Measurements from ENCODE around the gene WASHC2C. TPM values are rescaled to one million over a fixed set of nuclear protein-coding genes. Genes with fewer than 3 reads are reported as not detected.
"Not testable (repeated sequence)": the region's sequence is repeated elsewhere in the genome, so short reads cannot be mapped to it uniquely, and the experiment has no call there.

Gene WASHC2C
- polyA plus RNA-seq, 1 donor from 2014 or later: 26.3 TPM

- not testable (repeated sequence) for H3K9me3 ChIP-seq (ENCODE audit: low read length); H2AFZ ChIP-seq (ENCODE audit: low read depth, low read length); H3K4me2 ChIP-seq (ENCODE audit: low read length); H3K9me2 ChIP-seq (ENCODE audit: insufficient read depth, low read length); H3K27ac ChIP-seq (ENCODE audit: low read length); H4K20me1 ChIP-seq (ENCODE audit: insufficient read depth); H3K4me3 ChIP-seq (ENCODE audit: low read length); H3K27me3 ChIP-seq (ENCODE audit: insufficient read depth, low read depth, low read length); H3K79me2 ChIP-seq (replicated peaks; ENCODE audit: insufficient read depth, low read length); H3F3A ChIP-seq (ENCODE audit: insufficient read depth, low read length, poor library complexity, severe bottlenecking); H3K36me3 ChIP-seq (ENCODE audit: insufficient read depth, low read length); H3K9ac ChIP-seq (ENCODE audit: low read length)
Measured at GRCh38 chr10:45820107-45820830, 93.2 kb downstream of the WASHC2C start.

DNA sequence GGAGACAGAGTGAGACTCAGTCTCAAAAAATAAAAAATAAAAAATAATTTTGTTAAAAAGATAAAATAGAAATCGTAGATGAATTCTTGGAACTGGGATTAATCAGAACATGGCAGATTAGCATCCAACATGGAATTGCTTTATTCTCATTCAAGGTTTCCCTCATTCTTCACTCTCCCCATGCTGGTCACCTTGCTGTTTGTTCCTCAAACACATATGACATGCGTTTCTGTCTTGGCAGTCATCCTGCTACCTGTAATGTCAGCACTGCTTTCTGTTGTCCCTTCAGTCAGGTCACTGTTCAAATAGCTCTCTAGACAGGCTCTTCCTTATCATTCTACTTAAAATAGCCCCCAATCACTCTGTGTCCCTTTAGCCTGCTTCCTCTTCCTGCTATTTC, 95.9 kb downstream of the WASHC2C start:
- H3K79me2 ChIP-seq (replicated peaks; ENCODE audit: insufficient read depth, low read length); H3K9me2 ChIP-seq (ENCODE audit: insufficient read depth, low read length); H3K9ac ChIP-seq (ENCODE audit: low read length); H3K36me3 ChIP-seq (ENCODE audit: insufficient read depth, low read length); H3F3A ChIP-seq (ENCODE audit: insufficient read depth, low read length, poor library complexity, severe bottlenecking); H3K4me2 ChIP-seq (ENCODE audit: low read length); H3K27me3 ChIP-seq (ENCODE audit: insufficient read depth, low read depth, low read length); H3K27ac ChIP-seq (ENCODE audit: low read length); H3K4me3 ChIP-seq (ENCODE audit: low read length); H2AFZ ChIP-seq (ENCODE audit: low read depth, low read length); H3K9me3 ChIP-seq (ENCODE audit: low read length); H4K20me1 ChIP-seq (ENCODE audit: insufficient read depth): not testable (repeated sequence)

Small RNAs within 50 kb of the gene (small RNA-seq; reads per million reads assigned to genes)
- gene AC012044.1: 0 reads per million in 3 experiments

Other genes with a start within 250 kb of the WASHC2C start
- 8.3 and 14.2 TPM in 2 replicates for gene ZFAND4, start 54.5 kb upstream of the WASHC2C start, polyA plus RNA-seq
- 37.8 and 44.1 TPM in 2 replicates for gene AGAP4, start 120.2 kb downstream of the WASHC2C start, polyA plus RNA-seq
- gene TIMM23, start 245.2 kb downstream of the WASHC2C start, polyA plus RNA-seq: 58.0 and 67.0 TPM in 2 replicates